GM12872 (cell line): ENCODE measurements around the gene TUBB4A.

Experiments
- TF ChIP-seq, protein P1 (sequence below): IDR thresholded peaks from 3 replicates; pipeline ENCODE4 v1.5.1; 2011; ENCODE audit warnings: low read depth, mild to moderate bottlenecking, low read length, moderate library complexity; ENCODE audit not compliant: insufficient read depth

TUBB4A gene

GRCh38 chr19:6509118-6509971 is 7.2 kb upstream of the TUBB4A start:
- TF ChIP-seq, protein P1, sequence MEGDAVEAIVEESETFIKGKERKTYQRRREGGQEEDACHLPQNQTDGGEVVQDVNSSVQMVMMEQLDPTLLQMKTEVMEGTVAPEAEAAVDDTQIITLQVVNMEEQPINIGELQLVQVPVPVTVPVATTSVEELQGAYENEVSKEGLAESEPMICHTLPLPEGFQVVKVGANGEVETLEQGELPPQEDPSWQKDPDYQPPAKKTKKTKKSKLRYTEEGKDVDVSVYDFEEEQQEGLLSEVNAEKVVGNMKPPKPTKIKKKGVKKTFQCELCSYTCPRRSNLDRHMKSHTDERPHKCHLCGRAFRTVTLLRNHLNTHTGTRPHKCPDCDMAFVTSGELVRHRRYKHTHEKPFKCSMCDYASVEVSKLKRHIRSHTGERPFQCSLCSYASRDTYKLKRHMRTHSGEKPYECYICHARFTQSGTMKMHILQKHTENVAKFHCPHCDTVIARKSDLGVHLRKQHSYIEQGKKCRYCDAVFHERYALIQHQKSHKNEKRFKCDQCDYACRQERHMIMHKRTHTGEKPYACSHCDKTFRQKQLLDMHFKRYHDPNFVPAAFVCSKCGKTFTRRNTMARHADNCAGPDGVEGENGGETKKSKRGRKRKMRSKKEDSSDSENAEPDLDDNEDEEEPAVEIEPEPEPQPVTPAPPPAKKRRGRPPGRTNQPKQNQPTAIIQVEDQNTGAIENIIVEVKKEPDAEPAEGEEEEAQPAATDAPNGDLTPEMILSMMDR, result no peak

DNA sequence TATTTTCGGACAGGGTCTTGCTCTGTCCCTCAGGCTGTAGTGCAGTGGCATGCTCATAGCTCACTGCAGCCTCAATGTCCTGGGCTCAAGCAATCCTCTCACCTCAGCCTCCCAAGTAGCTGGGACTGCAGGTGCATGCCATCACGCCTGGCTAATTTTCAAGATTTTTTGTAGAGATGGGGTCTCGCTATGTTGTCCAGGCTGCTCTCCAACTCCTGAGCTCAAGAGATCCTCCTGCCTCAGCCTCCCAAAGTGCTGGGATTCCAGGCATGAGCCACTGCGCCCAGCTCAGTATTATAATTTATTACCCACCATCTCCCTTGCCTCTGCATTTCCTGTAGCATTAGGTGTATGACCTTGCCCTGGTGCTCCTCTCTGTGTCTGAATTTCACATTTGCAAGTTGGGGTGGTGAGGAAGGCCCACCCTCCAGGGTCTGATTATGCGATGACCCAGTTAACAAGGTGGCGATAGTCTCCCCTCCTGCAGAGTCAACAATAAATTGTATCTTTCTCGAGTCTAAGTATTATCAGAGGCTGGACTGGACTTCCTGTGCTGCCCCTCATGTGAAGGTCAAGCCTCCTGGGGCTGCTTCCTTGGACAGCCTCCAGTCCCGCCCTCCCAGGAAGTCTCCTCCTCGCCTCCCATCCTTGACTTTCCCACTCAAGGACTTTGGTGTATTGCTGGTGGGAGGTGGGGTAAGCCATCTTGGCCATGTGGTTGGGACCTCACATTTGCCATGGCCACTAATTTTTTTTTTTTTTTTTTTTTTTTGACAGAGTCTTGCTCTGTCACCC is 1.5 kb upstream of the TUBB4A start:
- TF ChIP-seq, protein P1, result no peak

DNA sequence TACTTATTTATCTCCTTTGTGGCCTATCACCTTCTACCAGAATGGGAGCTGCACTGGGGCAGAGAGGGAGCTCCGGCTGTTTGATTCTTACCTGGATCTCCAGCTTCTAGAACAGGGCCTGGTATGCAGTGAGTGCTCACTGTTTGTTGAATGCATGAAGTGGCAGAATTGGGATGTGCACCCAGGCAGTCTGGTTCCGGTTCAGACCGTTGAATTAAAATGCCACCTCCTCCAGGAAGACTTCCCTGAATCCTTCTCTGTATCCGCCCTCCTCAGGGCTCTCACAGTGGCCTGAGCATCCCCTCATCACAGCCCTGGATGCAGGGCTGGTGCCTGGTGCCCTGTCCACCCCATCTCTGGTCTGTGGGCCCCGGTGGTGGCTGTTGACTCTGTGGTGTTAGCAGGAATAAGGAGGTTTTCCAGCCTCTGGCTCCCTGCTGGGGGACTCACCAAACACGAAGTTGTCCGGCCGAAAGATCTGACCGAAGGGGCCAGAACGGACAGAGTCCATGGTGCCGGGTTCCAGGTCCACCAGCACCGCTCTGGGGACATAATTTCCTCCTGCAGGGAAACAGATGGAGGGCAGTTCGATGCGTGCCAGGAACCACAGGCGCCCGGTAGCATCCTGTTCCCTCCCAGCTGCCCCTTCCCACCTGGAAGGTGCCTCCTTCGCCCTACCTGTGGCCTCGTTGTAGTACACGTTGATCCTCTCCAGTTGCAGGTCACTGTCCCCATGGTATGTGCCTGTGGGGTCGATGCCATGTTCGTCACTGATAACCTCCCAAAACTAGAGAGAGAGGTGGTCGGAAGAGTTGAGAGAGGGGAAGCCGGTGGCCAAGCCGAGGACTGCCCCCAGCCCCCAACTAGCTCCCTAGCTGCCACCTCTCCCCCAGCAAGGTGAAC is 1.0 kb downstream of the TUBB4A start:
- TF ChIP-seq, protein P1, result no peak

DNA sequence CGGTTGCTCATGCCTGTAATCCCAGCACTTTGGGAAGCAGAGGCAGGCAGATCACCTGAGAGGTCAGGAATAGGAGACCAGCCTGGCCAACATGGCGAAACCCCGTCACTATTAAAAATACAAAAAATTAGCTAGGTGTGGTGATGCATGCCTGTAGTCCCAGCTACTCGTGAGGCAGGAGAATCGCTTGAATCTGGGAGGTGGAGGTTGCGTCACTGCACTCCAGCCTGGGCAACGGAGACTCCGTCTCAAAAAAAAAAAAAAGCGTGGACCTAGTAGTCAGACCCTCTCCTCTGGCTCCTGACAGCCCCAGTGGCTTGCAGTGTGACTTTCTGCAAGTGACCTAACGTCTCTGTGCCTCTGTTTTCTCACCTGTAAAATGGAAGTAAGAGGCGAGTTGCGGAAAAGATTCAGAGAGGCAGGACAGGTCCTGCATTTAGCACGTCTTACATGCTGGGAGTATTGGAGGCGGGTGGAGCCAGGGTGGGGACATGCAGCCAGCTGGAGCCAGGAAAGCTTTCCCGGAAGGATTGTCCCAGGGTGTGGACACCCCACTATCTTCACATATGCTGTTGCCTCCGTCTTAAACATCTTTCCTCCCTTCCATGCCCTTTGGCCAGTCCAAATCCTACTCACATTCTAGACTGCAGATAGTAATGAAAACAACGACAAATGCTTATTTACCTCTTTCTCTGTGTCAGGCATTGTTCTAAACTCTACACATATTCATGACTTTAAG is 2.9 kb downstream of the TUBB4A start:
- TF ChIP-seq, protein P1, result no peak

GRCh38 chr19:6498294-6499036 is 3.6 kb downstream of the TUBB4A start:
- TF ChIP-seq, protein P1, result no peak

GRCh38 chr19:6495947-6496346 is 6.2 kb downstream of the TUBB4A start:
- TF ChIP-seq, protein P1, result no peak
